NB4 (cell line): ENCODE measurements around the gene FAM32A.

Source experiments
- DNase-seq: peaks from one replicate; pipeline ENCODE4 v3.0.0; 2010; ENCODE audit warnings: low read depth
- H3K4me3 ChIP-seq: one replicate; pipeline ENCODE4 v1.5.1; 2011; ENCODE audit warnings: mild to moderate bottlenecking, low read depth, low read length, moderate library complexity
- MYC ChIP-seq: IDR thresholded peaks from 2 replicates; pipeline ENCODE4 v1.6.1; 2011; ENCODE audit warnings: low read depth, low read length
- POLR2A ChIP-seq: IDR thresholded peaks from 2 replicates; pipeline ENCODE4 v1.6.1; 2011; ENCODE audit warnings: mild to moderate bottlenecking; ENCODE audit not compliant: insufficient read length; ENCODE audit errors: extremely low read depth
- TF ChIP-seq, protein P1 (sequence below): IDR thresholded peaks from one replicate; pipeline ENCODE4 v1.5.1; 2012; ENCODE audit warnings: low read depth, low read length
- TF ChIP-seq, protein P2 (sequence below): IDR thresholded peaks from 2 replicates; pipeline ENCODE4 v1.6.1; 2011; ENCODE audit warnings: low read depth, low read length

FAM32A gene

DNA sequence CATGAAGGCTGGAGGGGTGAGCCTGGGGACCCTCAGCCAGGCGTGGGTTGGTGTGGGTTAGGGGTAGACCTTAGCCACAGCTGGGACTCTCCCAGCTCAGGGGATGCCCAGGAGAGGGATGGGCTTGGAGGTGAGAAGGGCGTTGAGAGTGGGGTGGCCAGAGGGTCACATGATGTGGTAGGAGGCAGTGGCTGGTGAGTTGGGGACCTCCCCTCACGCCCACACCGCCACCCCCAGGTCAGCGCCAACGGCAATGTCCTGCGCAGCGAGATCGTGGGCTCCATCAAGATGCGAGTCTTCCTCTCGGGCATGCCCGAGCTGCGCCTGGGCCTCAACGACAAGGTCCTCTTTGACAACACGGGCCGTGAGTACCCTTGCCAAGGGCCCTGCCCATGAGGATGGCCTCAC lies 41.0 kb downstream of the FAM32A start:
- DNase-seq = no peak
- TF ChIP-seq, protein P1, sequence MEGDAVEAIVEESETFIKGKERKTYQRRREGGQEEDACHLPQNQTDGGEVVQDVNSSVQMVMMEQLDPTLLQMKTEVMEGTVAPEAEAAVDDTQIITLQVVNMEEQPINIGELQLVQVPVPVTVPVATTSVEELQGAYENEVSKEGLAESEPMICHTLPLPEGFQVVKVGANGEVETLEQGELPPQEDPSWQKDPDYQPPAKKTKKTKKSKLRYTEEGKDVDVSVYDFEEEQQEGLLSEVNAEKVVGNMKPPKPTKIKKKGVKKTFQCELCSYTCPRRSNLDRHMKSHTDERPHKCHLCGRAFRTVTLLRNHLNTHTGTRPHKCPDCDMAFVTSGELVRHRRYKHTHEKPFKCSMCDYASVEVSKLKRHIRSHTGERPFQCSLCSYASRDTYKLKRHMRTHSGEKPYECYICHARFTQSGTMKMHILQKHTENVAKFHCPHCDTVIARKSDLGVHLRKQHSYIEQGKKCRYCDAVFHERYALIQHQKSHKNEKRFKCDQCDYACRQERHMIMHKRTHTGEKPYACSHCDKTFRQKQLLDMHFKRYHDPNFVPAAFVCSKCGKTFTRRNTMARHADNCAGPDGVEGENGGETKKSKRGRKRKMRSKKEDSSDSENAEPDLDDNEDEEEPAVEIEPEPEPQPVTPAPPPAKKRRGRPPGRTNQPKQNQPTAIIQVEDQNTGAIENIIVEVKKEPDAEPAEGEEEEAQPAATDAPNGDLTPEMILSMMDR = no peak
- TF ChIP-seq MYC = no peak
- TF ChIP-seq POLR2A = no peak
- TF ChIP-seq, protein P2, sequence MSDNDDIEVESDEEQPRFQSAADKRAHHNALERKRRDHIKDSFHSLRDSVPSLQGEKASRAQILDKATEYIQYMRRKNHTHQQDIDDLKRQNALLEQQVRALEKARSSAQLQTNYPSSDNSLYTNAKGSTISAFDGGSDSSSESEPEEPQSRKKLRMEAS = no peak
- H3K4me3 ChIP-seq = no peak overlapping the region

GRCh38 chr19:16226878-16227836 lies 41.9 kb downstream of the FAM32A start:
- TF ChIP-seq POLR2A (no peak), MYC (no peak)
- TF ChIP-seq, protein P2 = no peak
- TF ChIP-seq, protein P1 = no peak

DNA sequence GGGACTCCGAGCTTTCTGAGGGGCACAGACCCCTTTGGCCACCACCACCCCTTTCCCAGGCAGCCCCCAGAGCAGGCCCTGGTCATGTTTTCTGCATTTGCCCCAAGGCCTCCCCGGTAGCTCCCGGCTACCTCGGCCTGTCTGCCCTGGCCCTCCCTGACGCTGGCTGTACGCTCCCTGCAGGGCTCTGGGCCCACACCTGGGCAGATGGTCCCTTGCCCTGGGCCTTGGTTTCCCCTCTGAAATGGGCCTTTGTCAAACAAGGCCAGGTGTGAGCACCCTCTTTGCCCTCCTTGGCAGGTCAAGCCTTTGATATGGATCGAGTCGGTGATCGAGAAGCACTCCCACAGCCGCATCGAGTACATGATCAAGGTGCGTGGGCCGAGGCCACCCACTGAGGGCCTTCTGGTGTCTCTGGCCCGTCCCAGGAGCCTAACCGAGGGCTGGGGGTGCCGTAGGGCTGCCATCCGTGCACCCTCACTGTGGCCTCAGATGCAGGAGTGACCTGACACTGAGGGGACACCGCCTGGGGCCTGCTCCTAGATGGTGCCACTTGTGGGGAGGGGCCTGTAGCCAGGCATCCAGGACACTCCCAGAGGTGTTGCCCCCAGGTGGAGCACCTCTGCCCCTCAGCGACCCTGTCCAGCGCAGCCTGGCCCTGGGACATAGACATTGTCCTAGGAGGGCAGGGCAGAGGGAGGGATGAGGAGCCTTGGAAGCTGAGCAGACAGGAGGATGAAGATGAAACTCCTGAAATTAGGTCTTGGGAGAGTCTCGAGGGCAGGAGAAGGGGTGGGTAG lies 42.8 kb downstream of the FAM32A start:
- H3K4me3 ChIP-seq = no peak overlapping the region
- TF ChIP-seq POLR2A (no peak), MYC (no peak)
- TF ChIP-seq, protein P1 = no peak
- TF ChIP-seq, protein P2 = no peak
- DNase-seq = no peak

More at GRCh38 chr19:16226878-16227836, 41.9 kb downstream of the FAM32A start:
- no peak overlapping the region for H3K4me3 ChIP-seq
- no peak for DNase-seq

DNA sequence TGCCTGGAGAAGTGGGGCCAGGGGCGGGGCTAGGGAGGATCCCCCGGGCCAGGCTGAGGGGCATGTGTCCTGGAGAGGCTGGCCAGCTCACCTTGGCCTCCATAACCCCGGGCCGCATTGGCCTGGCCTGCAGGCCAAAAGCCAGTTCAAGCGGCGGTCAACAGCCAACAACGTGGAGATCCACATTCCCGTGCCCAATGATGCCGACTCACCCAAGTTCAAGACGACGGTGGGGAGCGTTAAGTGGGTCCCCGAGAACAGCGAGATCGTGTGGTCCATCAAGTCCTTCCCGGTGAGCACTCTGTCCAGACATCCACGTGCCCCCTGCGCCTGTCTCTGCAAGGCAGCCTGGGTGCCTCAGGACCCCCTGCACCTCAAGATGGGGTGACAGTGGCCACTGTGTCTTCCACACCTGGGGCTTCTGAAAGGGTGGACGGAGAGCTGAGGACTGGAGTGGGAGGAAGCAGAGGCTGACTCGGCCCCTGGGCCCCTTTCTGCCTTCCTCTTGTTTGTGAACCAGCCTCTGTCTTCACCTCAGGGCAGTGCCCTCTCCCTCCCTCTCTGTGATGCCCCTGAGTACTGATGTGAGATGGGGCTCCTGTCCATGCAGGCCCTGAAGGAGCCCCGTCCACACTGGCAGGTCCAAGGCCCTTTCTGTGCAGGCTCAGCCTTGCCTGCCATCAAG lies 43.6 kb downstream of the FAM32A start:
- no peak for TF ChIP-seq POLR2A
- no peak for TF ChIP-seq MYC
- TF ChIP-seq, protein P2 = no peak
- TF ChIP-seq, protein P1 = no peak
- DNase-seq = no peak

GRCh38 chr19:16229322-16229641 lies 44.1 kb downstream of the FAM32A start:
- TF ChIP-seq POLR2A (no peak), MYC (no peak)
- TF ChIP-seq, protein P2 = no peak
- TF ChIP-seq, protein P1 = no peak
- DNase-seq = no peak
- H3K4me3 ChIP-seq = no peak overlapping the region

More for the DNA sequence above, 43.6 kb downstream of the FAM32A start:
- H3K4me3 ChIP-seq = no peak overlapping the region
